ENCODE data around the gene SAP30BP. TPM values are rescaled to one million over a fixed set of nuclear protein-coding genes. Genes with fewer than 3 reads are reported as not detected.

SAP30BP gene
- total RNA-seq, 1 donor from 2014 or later = 125 TPM

- no peaks in the 10 kb centered on the region for H3K27me3 Mint-ChIP-seq (ENCODE audit: unreplicated experiment)
- TF ChIP-seq CTCF (IDR thresholded peaks at IDR 0.05; ENCODE audit: unreplicated experiment) = no peak
- no peak overlapping the region for H3K4me3 Mint-ChIP-seq (ENCODE audit: unreplicated experiment)
- H3K36me3 Mint-ChIP-seq (ENCODE audit: low read depth, unreplicated experiment) = peaks cover 19% of the 10 kb centered on the region
- no peak for DNase-seq (ENCODE audit: low spot score)
- peaks cover 5% of the 10 kb centered on the region for H3K4me1 Mint-ChIP-seq (ENCODE audit: unreplicated experiment)
- no peak overlapping the region for H3K27ac Mint-ChIP-seq (ENCODE audit: unreplicated experiment)
- H3K9me3 Mint-ChIP-seq (ENCODE audit: unreplicated experiment) = no peaks in the 10 kb centered on the region
Observed at GRCh38 chr17:75672011-75672410, 4.9 kb downstream of the SAP30BP start.

- TF ChIP-seq CTCF (IDR thresholded peaks at IDR 0.05; ENCODE audit: unreplicated experiment) = no peak
- Mint-ChIP-seq H3K36me3 (ENCODE audit: low read depth, unreplicated experiment) (peaks cover 19% of the 10 kb centered on the region), H3K27ac (ENCODE audit: unreplicated experiment) (no peak overlapping the region), H3K9me3 (ENCODE audit: unreplicated experiment) (no peaks in the 10 kb centered on the region), H3K27me3 (ENCODE audit: unreplicated experiment) (no peaks in the 10 kb centered on the region), H3K4me3 (ENCODE audit: unreplicated experiment) (peak overlapping the region; percentile 47), H3K4me1 (ENCODE audit: unreplicated experiment) (peaks cover 3% of the 10 kb centered on the region)
- no peak for DNase-seq (ENCODE audit: low spot score)
Observed at GRCh38 chr17:75673487-75673886, 6.3 kb downstream of the SAP30BP start.

GRCh38 chr17:75676461-75676860 is 9.3 kb downstream of the SAP30BP start:
- no peak for TF ChIP-seq CTCF (IDR thresholded peaks at IDR 0.05; ENCODE audit: unreplicated experiment)
- no peaks in the 10 kb centered on the region for H3K9me3 Mint-ChIP-seq (ENCODE audit: unreplicated experiment)
- H3K4me1 Mint-ChIP-seq (ENCODE audit: unreplicated experiment) = peaks cover 18% of the 10 kb centered on the region
- H3K27me3 Mint-ChIP-seq (ENCODE audit: unreplicated experiment) = peaks cover 3% of the 10 kb centered on the region
- peaks cover 17% of the 10 kb centered on the region for H3K36me3 Mint-ChIP-seq (ENCODE audit: low read depth, unreplicated experiment)
- no peak for DNase-seq (ENCODE audit: low spot score)
- H3K27ac Mint-ChIP-seq (ENCODE audit: unreplicated experiment) = no peak overlapping the region
- no peak overlapping the region for H3K4me3 Mint-ChIP-seq (ENCODE audit: unreplicated experiment)

GRCh38 chr17:75679706-75680211 is 12.6 kb downstream of the SAP30BP start:
- peaks cover 10% of the 10 kb centered on the region for H3K36me3 Mint-ChIP-seq (ENCODE audit: low read depth, unreplicated experiment)
- no peaks in the 10 kb centered on the region for H3K9me3 Mint-ChIP-seq (ENCODE audit: unreplicated experiment)
- no peak for DNase-seq (ENCODE audit: low spot score)
- no peak for TF ChIP-seq CTCF (IDR thresholded peaks at IDR 0.05; ENCODE audit: unreplicated experiment)
- peaks cover 18% of the 10 kb centered on the region for H3K4me1 Mint-ChIP-seq (ENCODE audit: unreplicated experiment)
- peaks cover 3% of the 10 kb centered on the region for H3K27me3 Mint-ChIP-seq (ENCODE audit: unreplicated experiment)
- H3K4me3 Mint-ChIP-seq (ENCODE audit: unreplicated experiment) = no peak overlapping the region
- no peak overlapping the region for H3K27ac Mint-ChIP-seq (ENCODE audit: unreplicated experiment)

- DNase-seq (ENCODE audit: low spot score) = no peak
- peaks cover 10% of the 10 kb centered on the region for H3K36me3 Mint-ChIP-seq (ENCODE audit: low read depth, unreplicated experiment)
- no peak for TF ChIP-seq CTCF (IDR thresholded peaks at IDR 0.05; ENCODE audit: unreplicated experiment)
- no peaks in the 10 kb centered on the region for H3K9me3 Mint-ChIP-seq (ENCODE audit: unreplicated experiment)
- H3K4me3 Mint-ChIP-seq (ENCODE audit: unreplicated experiment) = no peak overlapping the region
- no peak overlapping the region for H3K27ac Mint-ChIP-seq (ENCODE audit: unreplicated experiment)
- peaks cover 24% of the 10 kb centered on the region for H3K4me1 Mint-ChIP-seq (ENCODE audit: unreplicated experiment)
- H3K27me3 Mint-ChIP-seq (ENCODE audit: unreplicated experiment) = peaks cover 3% of the 10 kb centered on the region
Observed at GRCh38 chr17:75680431-75680830, 13.3 kb downstream of the SAP30BP start.

Measured in endothelial cell (in vitro differentiated cells).